MM.1S (cell line): ENCODE measurements around the gene DCLK1.

Experiments
- DNase-seq: peaks from one replicate; pipeline ENCODE4 v3.0.0-alpha.2; 2015
- H2AFZ ChIP-seq: fragments of 300-600 bp; sonication (generic); 2 replicates; pipeline ENCODE4 v1.6.0; 2016; ENCODE audit warnings: antibody characterized with exemption, low read length
- H3F3A ChIP-seq: fragments of 300-600 bp; sonication (generic); 2 replicates; pipeline ENCODE4 v1.6.1; 2016; ENCODE audit warnings: mild to moderate bottlenecking, antibody characterized with exemption, low read length, moderate library complexity, mixed read lengths; ENCODE audit not compliant: insufficient read depth
- H3K27ac ChIP-seq: fragments of 300-600 bp; sonication (generic); 2 replicates; pipeline ENCODE4 v1.5.1; 2016; ENCODE audit warnings: mild to moderate bottlenecking, low read length
- H3K27me3 ChIP-seq: fragments of 300-600 bp; sonication (generic); replicated peaks from 2 replicates; pipeline ENCODE4 v1.6.0; 2016; ENCODE audit warnings: low read length; ENCODE audit not compliant: insufficient read depth
- H3K36me3 ChIP-seq: fragments of 300-600 bp; sonication (generic); replicated peaks from 2 replicates; pipeline ENCODE4 v1.6.1; 2016; ENCODE audit warnings: mild to moderate bottlenecking, low read length, mixed read lengths; ENCODE audit not compliant: insufficient read depth
- H3K4me1 ChIP-seq: fragments of 300-600 bp; sonication (generic); 2 replicates; pipeline ENCODE4 v1.6.1; 2016; ENCODE audit warnings: low read length, mixed read lengths
- H3K4me2 ChIP-seq: fragments of 300-600 bp; sonication (generic); 2 replicates; pipeline ENCODE4 v1.6.0; 2016; ENCODE audit warnings: low read depth, low read length
- H3K4me3 ChIP-seq: fragments of 300-600 bp; sonication (generic); 2 replicates; pipeline ENCODE4 v1.5.1; 2016; ENCODE audit warnings: low read length, mixed read lengths
- H3K79me2 ChIP-seq: fragments of 300-600 bp; sonication (generic); 2 replicates; pipeline ENCODE4 v1.6.1; 2016; ENCODE audit warnings: mixed run types, low read length, mixed read lengths
- H3K9ac ChIP-seq: fragments of 300-600 bp; sonication (generic); 2 replicates; pipeline ENCODE4 v1.6.1; 2016; ENCODE audit warnings: low read length, mixed read lengths
- H3K9me2 ChIP-seq: fragments of 300-600 bp; sonication (generic); replicated peaks from 2 replicates; pipeline ENCODE4 v1.6.1; 2016; ENCODE audit warnings: mild to moderate bottlenecking, low read length, mixed read lengths; ENCODE audit not compliant: insufficient read depth
- H3K9me3 ChIP-seq: fragments of 300-600 bp; sonication (generic); replicated peaks from 2 replicates; pipeline ENCODE4 v1.6.1; 2016; ENCODE audit warnings: mild to moderate bottlenecking, low read length, mixed read lengths; ENCODE audit not compliant: insufficient read depth
- H4K20me1 ChIP-seq: fragments of 300-600 bp; sonication (generic); 2 replicates; pipeline ENCODE4 v1.6.1; 2016; ENCODE audit warnings: mild to moderate bottlenecking, low read length, moderate library complexity, mixed read lengths; ENCODE audit not compliant: insufficient read depth
- EZH2 ChIP-seq: fragments of 300-600 bp; sonication (generic); optimal IDR thresholded peaks from 2 replicates; pipeline ENCODE3; 2017; ENCODE audit warnings: low read depth, mild to moderate bottlenecking, antibody characterized with exemption, low read length, mixed read lengths
- EZH2phosphoT487 ChIP-seq: fragments of 300-600 bp; sonication (generic); IDR thresholded peaks from 2 replicates; pipeline ENCODE4 v1.6.1; 2018; ENCODE audit warnings: antibody characterized with exemption, low read length
- TF ChIP-seq, protein P1 (sequence below): fragments of 300-600 bp; sonication (generic); IDR thresholded peaks from 2 replicates; pipeline ENCODE4 v1.5.1; 2016; ENCODE audit warnings: antibody characterized with exemption, low read length, mixed read lengths

The DCLK1 gene

DNA sequence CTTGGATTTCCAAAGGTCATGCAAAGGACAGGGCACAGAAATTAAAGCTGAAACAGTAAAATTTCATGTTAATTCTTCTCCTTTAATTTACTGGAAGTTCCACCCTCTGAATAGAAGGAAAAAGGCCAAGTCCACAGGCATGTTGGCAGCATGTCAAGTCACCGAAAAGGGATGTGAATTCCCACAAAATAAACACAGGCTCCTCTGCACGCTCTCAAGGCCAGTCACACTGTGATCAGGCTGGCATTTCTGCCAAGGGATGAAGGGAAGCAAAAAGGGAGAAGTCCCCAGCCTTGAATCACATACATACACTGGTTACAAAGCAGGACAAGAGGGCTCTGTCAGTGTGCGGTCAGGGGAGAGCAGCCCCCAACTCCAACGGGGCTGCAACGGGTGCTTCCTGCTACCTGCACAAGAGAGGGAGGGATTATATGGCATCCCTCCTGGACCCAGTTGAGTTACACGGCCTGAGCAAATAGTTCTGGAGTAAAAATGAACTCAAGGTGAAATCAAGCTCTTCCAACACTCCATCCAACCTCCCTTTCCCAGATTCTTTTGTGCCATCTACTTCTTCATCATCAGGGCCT, 6.9 kb downstream of the DCLK1 start:
- DNase-seq: no peak
- no peaks in the 10 kb centered on the region for H3K9me2 ChIP-seq
- no peak overlapping the region for H3K27ac ChIP-seq
- H2AFZ ChIP-seq: no peak overlapping the region
- no peaks in the 10 kb centered on the region for H3F3A ChIP-seq
- no peaks in the 10 kb centered on the region for H3K36me3 ChIP-seq
- H4K20me1 ChIP-seq: no peaks in the 10 kb centered on the region
- H3K9me3 ChIP-seq: no peaks in the 10 kb centered on the region
- H3K27me3 ChIP-seq: no peaks in the 10 kb centered on the region
- H3K4me3 ChIP-seq: no peak overlapping the region
- TF ChIP-seq, protein P1, sequence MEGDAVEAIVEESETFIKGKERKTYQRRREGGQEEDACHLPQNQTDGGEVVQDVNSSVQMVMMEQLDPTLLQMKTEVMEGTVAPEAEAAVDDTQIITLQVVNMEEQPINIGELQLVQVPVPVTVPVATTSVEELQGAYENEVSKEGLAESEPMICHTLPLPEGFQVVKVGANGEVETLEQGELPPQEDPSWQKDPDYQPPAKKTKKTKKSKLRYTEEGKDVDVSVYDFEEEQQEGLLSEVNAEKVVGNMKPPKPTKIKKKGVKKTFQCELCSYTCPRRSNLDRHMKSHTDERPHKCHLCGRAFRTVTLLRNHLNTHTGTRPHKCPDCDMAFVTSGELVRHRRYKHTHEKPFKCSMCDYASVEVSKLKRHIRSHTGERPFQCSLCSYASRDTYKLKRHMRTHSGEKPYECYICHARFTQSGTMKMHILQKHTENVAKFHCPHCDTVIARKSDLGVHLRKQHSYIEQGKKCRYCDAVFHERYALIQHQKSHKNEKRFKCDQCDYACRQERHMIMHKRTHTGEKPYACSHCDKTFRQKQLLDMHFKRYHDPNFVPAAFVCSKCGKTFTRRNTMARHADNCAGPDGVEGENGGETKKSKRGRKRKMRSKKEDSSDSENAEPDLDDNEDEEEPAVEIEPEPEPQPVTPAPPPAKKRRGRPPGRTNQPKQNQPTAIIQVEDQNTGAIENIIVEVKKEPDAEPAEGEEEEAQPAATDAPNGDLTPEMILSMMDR: no peak
- TF ChIP-seq EZH2 (no peak), EZH2phosphoT487 (no peak)
- H3K4me2 ChIP-seq: no peak overlapping the region
- H3K79me2 ChIP-seq: no peaks in the 10 kb centered on the region
- H3K9ac ChIP-seq: no peak overlapping the region
- H3K4me1 ChIP-seq: no peaks in the 10 kb centered on the region

- H3K36me3 ChIP-seq: no peaks in the 10 kb centered on the region
- no peaks in the 10 kb centered on the region for H3K9me2 ChIP-seq
- no peak overlapping the region for H3K9ac ChIP-seq
- H3K27me3 ChIP-seq: no peaks in the 10 kb centered on the region
- no peaks in the 10 kb centered on the region for H3F3A ChIP-seq
- H3K9me3 ChIP-seq: no peaks in the 10 kb centered on the region
- no peaks in the 10 kb centered on the region for H3K79me2 ChIP-seq
- no peak overlapping the region for H3K4me3 ChIP-seq
- no peak overlapping the region for H2AFZ ChIP-seq
- H3K4me1 ChIP-seq: no peaks in the 10 kb centered on the region
- no peak overlapping the region for H3K4me2 ChIP-seq
- TF ChIP-seq EZH2phosphoT487: no peak
- TF ChIP-seq EZH2: no peak
- TF ChIP-seq, protein P1: no peak
- H4K20me1 ChIP-seq: no peaks in the 10 kb centered on the region
- H3K27ac ChIP-seq: no peak overlapping the region
- no peak for DNase-seq
Observed at GRCh38 chr13:36115306-36115705, 15.9 kb downstream of the DCLK1 start.

GRCh38 chr13:36114233-36114632, 16.9 kb downstream of the DCLK1 start:
- H3K9ac ChIP-seq: no peak overlapping the region
- no peak overlapping the region for H3K27ac ChIP-seq
- H3K36me3 ChIP-seq: no peaks in the 10 kb centered on the region
- no peak for DNase-seq
- TF ChIP-seq EZH2 (no peak), EZH2phosphoT487 (no peak)
- TF ChIP-seq, protein P1: no peak
- H3K9me3 ChIP-seq: no peaks in the 10 kb centered on the region
- H4K20me1 ChIP-seq: no peaks in the 10 kb centered on the region
- no peak overlapping the region for H2AFZ ChIP-seq
- H3K79me2 ChIP-seq: no peaks in the 10 kb centered on the region
- H3F3A ChIP-seq: no peaks in the 10 kb centered on the region
- H3K4me2 ChIP-seq: no peak overlapping the region
- no peaks in the 10 kb centered on the region for H3K9me2 ChIP-seq
- no peaks in the 10 kb centered on the region for H3K27me3 ChIP-seq
- no peak overlapping the region for H3K4me3 ChIP-seq
- H3K4me1 ChIP-seq: no peaks in the 10 kb centered on the region
